ENCODE results near the gene ITM2C.

The ITM2C gene, protein sequence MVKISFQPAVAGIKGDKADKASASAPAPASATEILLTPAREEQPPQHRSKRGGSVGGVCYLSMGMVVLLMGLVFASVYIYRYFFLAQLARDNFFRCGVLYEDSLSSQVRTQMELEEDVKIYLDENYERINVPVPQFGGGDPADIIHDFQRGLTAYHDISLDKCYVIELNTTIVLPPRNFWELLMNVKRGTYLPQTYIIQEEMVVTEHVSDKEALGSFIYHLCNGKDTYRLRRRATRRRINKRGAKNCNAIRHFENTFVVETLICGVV

DNA sequence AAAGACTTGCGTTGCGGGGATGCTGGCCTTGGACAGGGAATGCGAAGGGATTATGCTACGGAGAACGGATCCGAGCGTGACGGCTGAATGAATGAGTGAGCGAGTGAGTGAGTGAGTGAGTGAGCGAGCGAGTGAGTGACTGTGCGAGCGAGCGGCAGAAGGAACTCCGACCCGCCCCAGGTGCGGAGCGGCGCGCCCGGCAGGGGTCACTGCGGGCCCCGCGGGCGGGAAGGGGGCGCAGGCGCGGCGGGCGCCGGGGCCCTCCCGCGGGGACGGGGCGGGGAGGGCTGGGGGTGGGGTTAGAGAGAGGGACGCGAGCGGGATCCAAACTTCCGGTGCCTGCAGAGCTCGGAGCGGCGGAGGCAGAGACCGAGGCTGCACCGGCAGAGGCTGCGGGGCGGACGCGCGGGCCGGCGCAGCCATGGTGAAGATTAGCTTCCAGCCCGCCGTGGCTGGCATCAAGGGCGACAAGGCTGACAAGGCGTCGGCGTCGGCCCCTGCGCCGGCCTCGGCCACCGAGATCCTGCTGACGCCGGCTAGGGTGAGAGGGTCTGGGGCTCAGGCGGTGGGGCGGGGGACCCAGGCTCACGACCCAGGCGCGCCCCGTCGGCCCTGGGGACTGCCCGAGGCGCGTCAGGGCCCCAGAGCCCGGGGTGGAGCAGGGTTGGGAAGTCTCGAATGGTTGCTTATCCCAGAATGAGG is at the start of gene ITM2C:
Gene ITM2C (plus strand): TSS at position 338 of the 702 bp plus-strand sequence. CDS start 84 bp downstream, at position 422.
- peak; percentile 67 for DNase-seq (ENCODE audit: low read depth)

DNA sequence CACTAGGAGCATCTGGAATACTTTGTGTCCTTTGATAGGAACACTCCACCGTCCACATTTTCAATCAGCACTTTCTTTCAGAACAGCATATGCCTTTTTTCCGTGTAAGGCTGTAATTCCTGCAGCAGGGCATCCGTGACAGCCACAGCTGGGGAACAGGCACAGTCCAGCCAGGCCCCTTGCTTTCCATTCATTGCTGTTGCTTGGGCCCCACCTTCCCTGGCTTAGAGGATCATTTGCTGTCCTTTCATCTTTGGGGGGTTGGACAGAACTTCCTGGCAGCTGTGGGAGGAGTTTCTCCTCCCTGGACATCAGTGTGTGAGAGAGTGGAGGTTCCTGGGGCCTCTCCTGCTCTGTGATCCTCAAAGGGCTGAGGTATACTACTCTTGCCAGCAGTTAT is 49.7 kb upstream of the ITM2C start:
- no peak for DNase-seq (ENCODE audit: low read depth)

DNA sequence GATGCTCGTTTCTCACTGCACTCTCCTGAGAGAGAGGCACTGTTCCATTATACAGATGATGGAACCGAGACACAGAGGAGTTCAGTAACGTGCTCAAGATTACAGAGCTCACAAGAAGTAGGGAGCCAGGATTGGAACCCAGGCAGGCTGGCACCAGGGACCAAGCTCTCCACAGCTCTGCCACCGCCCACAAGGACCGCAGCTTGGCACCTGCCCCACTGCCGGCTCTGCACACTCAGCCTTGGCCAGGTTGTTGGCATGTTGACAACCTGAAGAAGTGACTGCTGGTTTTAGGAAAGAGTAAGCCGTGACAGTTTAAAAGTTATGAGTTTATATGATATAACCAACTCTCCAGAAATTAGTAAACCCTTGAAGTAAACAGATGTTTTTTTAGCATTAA is 48.0 kb upstream of the ITM2C start:
- DNase-seq (ENCODE audit: low read depth) = no peak

DNA sequence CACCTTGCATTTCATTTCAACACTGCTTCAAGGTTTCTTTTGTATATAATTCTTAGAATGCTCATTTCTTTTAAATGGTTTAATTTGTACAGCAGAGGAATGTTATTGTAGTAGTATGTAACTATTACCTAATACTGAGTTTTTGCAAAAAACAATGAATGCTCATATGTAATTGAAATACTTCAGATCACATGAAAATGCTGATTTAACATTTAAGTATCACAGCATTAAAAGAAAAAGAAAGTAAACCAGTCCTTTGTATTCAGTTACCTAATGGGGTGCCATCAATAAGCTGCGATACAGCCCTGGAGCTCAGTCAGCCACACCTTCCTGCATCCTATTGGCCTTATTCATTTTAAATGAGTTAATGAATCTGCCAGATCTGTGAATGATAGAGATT is 45.3 kb upstream of the ITM2C start:
- no peak for DNase-seq (ENCODE audit: low read depth)

DNA sequence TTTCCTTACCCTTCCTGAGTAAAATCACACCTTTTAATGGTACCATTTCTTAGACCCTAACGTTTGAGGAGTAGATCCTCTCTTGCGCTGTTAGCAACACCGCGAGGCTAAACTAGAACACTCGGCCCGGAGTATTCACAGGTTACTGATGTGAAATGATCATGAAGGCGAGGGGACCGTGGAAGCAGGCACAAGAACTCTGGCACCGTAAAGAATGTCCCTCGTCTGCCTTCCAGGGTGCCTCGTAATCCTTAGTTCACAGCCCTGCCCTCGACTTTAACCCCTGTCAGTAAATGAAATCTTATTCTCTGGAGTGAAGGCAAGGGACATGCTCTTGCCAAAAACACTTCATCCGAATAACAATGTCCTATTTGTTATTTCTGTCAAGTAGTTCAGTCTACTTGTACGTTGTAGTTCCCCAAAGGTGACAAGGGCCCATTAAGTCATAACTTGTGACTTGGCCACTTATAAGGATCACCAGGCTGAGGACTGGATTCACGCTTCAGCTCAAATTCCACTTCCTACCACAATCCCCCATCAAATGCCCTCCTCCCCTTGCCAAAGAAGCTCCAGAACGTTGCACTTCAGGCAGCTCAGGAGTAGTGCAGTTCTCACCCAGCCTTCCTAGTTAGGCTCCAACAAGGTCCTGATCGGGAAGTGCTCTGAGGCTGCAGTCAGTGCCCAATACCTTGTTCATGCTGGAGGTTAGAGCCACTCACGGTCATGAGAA is 43.3 kb upstream of the ITM2C start:
- no peak for DNase-seq (ENCODE audit: low read depth)

DNA sequence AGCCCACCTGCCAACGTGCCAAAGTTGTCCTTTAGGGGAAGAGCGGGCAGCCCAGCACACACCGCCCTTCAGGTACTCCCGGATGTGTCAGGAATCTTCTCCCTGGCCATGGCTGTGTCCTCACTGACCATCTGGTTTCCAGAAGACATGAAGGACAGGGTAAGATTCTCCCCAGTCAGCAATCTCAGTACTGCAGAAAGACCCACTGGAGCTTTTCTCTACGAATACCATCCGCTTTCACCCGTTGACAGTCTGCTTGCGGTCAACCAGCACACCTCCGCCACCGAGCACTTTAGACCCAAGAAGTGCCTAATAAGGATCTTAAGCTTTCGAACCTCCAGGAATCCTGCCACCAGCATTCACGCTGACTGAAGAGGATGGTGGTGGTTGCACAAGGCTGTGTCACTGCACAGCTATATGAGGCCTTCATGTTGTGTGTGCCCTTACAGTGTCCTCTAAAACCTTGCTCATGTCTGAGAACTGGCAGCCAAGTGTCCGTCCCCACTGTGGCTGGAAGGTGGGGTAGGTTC is 42.7 kb upstream of the ITM2C start:
- no peak for DNase-seq (ENCODE audit: low read depth)

DNA sequence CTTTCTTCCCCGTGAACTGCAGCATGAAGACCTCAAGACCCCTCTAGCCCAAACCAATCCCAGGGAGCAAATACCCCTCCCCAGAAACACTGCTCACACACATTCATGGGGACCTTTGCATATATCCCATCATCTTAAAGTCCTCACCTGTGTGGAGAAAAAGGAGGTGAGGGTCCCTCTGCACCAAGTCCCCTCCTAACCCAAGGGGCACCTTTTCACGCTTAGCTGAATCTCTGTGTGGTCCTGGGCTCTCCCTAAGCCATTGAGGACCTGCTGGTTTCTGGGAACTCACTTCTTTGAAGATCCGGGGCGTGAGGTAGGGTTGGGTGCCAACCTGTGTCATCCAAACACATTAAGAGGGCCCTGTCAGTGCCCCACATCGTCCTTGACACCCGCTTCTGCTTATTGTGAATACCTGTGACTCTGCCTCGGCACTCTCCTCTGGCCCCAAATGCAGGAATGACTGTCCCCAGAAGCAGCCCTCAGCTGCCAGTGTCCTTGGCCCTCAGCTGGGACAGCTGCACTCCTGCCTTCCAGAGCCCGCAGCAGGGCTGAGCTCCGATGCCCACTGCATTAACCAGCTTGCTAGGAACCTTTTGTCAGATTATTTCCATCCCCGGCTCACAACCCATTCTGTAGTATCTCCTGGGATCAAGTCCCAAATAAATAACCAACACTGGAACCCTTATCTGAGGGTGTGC is 41.3 kb upstream of the ITM2C start:
- no peak for DNase-seq (ENCODE audit: low read depth)

DNA sequence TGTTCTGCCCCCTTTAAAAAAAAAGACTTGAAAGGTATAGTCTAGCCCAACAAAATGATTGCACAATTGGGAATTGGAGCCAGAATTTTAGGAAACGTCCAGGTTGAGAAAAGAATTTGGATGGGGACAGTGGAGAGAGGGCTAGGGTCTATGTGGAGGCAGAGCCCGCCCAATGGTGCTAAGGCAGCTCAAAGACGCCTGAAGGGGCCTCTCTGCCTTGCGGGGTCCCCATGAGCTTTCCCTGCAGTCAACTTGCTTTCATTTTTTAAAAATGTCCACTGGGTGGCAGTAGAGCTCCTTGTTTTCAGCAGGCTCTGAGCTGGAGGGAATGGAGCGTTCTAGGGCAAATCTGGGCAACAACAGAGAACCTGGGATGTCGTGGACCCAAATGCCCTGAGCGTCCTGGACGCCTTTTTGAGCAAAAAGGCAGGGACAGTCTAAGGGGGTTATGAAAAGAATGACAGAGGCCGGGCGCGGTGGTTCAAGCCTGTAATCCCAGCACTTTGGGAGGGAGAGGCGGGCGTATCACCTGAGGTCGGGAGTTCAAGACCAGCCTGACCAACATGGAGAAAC is 40.2 kb upstream of the ITM2C start:
- DNase-seq (ENCODE audit: low read depth) = peak; percentile 21

DNA sequence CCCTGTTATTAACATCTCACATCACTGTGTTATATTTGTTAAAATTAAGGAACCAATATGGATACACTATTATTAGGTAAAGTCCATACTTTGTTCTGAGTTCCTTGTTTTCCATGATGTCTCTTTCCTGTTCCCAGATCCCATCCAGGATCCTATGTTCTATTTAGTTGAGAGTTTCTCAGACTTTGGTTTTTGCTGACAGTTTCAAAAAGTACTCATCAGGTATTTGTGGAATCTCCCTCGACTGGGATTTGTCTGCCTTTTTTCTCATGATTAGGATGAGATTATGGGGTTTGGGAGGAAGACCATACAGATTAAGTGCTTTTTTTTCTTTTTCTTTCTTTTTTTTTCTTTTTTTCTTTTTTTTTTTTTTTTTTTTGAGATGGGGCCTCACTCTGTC is 39.4 kb upstream of the ITM2C start:
- DNase-seq (ENCODE audit: low read depth) = no peak

DNA sequence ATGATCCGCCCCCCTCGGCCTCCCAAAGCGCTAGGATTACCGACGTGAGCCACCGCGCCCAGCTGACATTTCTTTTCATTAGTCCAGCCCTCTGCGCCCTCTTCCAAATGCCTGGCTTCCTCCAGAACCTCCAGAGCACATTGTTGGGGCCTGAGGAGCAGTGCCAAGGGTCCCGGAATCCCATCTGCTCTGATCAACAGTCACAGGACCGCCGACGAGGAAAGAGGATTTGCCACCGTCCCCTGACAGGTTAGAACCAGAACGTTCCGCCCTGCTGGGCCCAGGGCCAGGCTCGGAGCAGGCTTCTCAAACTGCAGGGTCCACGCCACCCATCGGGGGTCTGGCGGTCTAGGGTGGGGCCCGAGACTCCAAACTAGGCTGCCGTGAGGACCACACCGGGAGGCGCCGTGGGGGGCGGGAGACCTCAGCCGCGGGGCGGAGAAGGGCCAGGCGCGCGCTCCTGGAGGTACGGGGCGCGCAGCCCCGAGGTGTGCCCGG is 36.9 kb upstream of the ITM2C start:
- DNase-seq (ENCODE audit: low read depth) = no peak

DNA sequence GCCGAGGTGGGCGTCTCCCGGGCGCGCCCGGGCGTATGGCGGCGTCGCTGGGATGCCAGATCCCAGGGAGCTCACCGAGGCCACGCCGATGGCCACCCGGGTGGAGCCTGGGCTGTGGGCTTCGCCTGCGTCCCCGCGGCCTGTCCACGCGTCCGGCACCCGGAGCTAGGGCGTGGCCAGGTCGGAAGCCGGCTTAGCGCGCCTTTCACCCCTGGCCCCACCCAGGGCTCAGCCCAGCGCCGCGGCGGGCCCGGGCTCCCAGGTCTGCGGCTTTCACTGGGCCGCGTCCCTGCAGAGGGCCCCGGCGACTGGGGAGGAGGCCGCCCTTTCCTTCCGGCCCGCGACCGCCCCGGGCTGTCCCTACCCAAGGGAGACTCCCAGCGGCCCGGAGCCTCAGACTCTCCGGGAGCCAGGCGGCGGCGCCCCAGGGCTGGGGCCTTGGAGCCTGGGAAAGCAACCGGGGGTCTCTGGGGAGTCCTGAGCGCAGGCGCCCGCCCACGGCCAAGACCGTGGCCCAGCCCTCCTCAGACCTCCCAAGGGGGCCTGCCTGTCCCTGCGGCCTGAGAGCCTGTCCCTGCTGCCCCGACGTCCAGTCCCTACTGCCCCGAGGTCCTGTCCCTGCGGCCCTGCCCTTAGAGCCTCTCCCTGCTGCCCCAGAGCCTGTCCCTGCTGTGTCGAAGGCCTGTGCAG is 36.3 kb upstream of the ITM2C start:
- no peak for DNase-seq (ENCODE audit: low read depth)

DNA sequence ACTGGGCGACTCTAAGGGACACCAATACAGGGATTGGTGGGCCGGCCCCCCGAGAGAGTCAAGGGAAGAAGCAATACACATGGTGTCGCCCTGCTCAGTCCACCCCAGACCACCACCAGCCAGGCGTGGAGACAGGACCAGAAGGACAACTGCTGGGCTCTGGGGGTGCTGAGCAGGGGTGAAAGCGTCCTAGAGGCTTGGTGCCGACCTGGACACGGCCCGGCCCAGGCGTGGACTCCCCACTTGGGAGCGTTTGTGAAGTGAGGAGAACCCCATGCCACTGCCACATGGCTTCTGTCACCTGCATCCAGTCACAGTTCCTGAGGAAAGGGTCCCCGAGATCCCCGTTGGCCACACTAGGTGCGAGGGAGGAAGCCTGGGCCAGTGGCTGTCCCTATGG is 35.4 kb upstream of the ITM2C start:
- no peak for DNase-seq (ENCODE audit: low read depth)

DNA sequence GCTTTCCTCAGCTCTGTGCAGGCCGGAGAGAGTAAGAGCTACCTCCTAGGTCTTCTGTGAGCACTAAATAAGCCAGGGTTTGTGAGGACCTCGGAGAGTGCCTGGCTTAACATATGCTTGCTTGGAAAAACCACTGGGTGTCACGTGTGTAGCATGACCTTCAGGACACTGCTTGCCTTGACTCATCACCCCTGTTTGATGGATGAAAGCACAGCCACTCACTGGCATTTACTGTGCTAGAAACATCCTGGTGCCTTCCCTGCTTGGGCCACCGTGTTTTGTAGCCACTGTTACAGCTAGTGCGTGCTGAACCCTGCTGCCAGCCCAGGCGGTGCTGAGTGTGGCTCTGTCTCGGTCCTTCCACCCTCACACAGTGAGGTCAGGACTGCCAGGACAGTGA is 34.8 kb upstream of the ITM2C start:
- no peak for DNase-seq (ENCODE audit: low read depth)

DNA sequence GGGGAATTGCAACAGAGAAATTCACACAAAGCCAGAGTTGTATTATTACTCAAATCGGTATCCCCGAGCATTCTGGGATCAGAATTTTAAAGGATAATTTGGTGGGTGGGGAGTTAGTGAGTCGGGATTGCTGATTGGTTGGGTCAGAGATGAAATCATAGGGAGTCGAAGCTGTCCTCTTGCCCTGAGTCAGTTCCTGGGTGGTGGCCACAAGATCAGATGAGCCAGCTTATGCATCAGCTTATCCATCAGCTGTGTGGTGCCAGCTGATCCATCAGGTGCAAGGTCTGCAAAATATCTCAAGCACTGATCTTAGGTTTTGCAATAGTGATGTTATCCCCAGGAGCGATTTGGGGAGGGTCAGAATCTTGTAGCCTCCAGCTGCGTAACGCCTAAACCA is 34.3 kb upstream of the ITM2C start:
- no peak for DNase-seq (ENCODE audit: low read depth)

DNA sequence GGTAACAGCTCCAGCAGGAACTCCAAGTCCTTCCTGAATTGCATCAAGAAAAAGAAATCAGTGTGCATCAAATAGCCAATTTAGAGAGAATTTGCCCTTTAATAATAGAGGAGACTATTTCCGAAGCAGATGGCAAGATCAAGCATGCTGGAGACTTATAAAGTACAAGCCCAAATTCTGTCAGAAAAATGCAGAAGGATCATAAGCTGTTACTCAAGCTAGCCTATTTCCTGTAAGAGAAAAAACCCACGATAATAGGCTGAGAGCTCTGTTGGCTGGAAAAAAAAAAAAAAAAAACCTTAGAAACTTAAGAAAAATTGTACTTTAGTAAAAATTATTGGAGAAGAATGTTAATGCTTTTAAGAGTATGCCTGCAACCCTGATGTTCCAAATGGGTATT is 24.4 kb upstream of the ITM2C start:
- DNase-seq (ENCODE audit: low read depth) = no peak

DNA sequence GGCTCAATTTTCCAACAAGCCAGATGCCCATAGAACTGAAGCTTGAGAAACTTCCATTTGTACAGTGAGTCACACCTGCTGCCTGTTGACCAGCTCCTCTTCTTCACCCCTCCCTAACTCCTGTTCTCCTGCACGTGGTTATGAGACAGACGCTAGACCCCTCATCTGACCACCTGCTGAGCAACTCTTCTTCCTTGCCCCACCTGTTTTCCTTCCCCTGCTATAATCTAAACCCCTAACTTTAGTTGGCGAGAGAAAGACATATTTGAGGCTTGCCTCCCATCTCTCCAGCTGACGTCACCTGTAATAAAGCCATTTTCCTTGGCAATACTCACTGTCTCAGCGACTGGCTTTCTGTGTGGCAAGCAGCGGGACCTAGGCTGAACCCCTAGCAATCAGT is 22.3 kb upstream of the ITM2C start:
- no peak for DNase-seq (ENCODE audit: low read depth)

DNA sequence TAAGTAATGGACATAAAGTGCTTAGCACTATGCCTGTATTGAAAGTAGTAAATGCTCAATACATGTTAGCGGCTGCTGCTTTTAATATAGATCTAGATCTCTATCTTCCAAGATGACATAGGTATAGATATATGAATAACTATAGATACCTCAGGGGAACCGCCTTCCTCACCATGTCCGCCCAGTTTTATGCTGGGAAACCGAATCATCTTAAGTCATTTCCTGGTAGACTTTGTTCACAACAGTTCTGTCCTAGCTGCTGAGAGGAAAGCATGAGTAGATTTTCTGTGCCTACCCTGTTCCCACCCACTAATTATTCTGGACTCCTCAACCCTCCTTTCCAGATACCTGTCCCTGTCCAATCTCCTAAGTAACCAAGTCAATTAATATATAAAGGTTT is 21.6 kb upstream of the ITM2C start:
- DNase-seq (ENCODE audit: low read depth) = no peak

DNA sequence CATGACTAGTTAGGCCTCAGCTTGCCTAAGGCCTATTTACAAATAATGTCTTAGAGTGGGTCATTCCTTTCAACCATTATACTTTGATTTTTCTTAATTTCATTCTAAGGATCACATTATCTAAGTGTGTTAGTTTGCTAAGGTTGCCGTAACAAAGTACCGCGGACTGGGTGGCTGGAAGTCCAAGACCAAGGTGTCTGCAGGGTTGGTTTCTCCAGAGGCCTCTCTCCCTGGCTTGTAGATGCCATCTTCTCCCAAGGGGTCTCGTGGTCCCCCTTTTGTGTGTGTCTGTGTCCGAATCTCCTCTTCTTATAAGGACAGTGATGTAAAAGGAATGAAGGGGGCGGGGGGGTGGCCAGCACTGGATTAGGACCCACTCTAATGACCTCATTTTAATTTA is 18.4 kb upstream of the ITM2C start:
- DNase-seq (ENCODE audit: low read depth) = no peak

DNA sequence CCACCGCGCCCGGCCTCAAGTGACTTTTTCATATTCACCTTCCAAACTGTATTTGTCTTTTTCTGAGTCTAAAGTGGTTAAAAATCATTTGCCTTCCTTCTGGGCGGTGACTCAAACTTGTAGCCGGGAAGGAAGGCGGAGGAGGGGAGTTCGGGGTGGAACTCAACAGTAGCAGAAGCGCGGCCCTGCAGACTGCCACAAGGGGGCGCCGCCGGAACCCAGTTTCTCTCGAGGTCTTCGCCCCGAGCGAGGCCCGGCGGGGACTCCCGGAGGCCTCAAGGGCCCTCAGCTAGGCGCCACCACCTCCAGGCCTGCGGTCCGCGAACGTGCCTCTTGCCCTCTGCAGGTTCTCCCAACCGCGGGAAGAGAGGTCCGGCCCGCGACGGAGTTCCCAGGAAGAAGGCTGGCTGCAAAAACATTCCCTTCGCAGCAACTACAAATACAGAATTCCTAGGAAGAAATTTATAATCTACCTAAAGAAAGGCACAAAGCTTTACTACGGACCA is 16.8 kb upstream of the ITM2C start:
- DNase-seq (ENCODE audit: low read depth) = peak; percentile 84

DNA sequence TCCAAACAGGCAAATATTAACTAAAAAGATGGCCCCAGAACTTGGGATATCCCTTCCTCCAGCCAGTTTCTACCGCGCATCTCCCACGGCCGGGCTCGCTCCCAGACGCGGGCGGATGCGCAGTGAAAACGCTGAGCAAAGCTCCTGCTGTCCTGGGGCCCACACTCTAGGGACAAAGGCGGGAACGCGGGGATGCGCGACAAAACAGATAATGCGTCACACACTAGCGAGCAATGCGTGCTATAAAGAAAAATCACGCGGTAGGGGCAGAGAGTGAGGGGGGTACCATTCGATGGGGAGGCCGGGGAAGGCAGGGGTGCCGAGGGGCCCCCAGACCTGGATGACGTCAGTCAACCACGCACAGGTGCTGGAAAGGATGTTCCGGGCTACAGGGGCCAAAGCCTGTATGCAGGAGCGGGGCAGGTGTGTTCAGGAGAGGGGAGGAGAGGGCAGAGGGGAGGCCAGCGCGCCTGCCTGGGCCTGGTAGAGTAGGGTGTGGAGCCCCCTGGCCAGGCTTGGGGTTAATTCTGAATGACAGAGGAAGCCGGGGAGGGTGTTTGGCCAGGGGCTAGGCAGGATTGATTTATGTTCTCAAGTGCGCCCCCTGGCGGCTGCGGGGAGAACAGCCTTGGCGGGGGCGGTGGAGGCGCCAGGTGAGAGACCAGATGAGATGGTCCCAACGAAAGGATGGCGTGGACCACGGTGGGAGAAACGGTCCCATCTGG is 14.9 kb upstream of the ITM2C start:
- peak; percentile 72 for DNase-seq (ENCODE audit: low read depth)

DNA sequence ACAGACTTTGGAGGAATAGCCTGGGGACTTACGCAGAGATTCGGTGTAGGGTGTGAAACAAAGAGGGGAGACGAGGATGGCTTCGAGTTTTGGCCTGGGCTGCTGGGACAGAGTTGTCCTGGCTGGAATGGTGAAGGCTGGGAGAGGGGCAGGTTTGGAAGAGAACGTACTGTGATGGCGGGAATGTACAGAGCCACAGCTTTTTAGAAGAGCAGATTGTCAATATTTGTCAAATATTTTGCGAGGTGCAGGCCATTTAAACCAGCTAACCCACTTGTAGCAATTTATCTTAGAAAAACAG is 14.4 kb upstream of the ITM2C start:
- no peak for DNase-seq (ENCODE audit: low read depth)
